Fibroblast of lung (primary cell): Measurements from ENCODE around the gene G3BP2. TPM values are rescaled to one million over a fixed set of nuclear protein-coding genes. Genes with fewer than 3 reads are reported as not detected.

Source experiments
- DNase-seq, 2 donors: peaks; one replicate each; pipeline versions ENCODE4 v3.0.0 to v3.0.0-alpha.2; 2010; ENCODE audit warnings: low read depth in 2 of 2
- H2AFZ ChIP-seq: 2 replicates; pipeline ENCODE4 v1.5.1; 2012; ENCODE audit warnings: low read length, control low read depth, inconsistent platforms
- H3K27ac ChIP-seq: 2 replicates; pipeline ENCODE4 v1.5.1; 2011; ENCODE audit warnings: low read length, control low read depth; ENCODE audit not compliant: insufficient read depth
- H3K27me3 ChIP-seq: 2 replicates; pipeline ENCODE4 v1.5.1; 2011; ENCODE audit warnings: mild to moderate bottlenecking, low read length; ENCODE audit not compliant: control insufficient read depth, insufficient read depth
- H3K36me3 ChIP-seq: 2 replicates; pipeline ENCODE4 v1.5.1; 2011; ENCODE audit warnings: low read length; ENCODE audit not compliant: control insufficient read depth, insufficient read depth
- H3K4me1 ChIP-seq: 2 replicates; pipeline ENCODE4 v1.5.1; 2011; ENCODE audit warnings: low read length; ENCODE audit not compliant: control insufficient read depth, insufficient read depth; ENCODE audit errors: extremely low read depth
- H3K4me2 ChIP-seq: 2 replicates; pipeline ENCODE4 v1.5.1; 2011; ENCODE audit warnings: low read length, control low read depth; ENCODE audit not compliant: insufficient read depth; ENCODE audit errors: extremely low read depth
- H3K4me3 ChIP-seq, 4 experiments: fragments of 200-600 bp in 1 of 4; sonication (generic) in 1 of 4; replicated peaks in 1 of 4; 2 replicates each; pipeline ENCODE4 v1.5.1; 2011 to 2016; ENCODE audit warnings: low read length in 4 of 4, low read depth in 3 of 4, mild to moderate bottlenecking in 3 of 4, control low read depth in 2 of 4, inconsistent platforms in 1 of 4, mixed read lengths in 1 of 4; ENCODE audit not compliant: insufficient read depth in 1 of 4; ENCODE audit errors: control extremely low read depth in 1 of 4
- H3K79me2 ChIP-seq: 2 replicates; pipeline ENCODE4 v1.5.1; 2012; ENCODE audit warnings: mild to moderate bottlenecking, low read length, inconsistent platforms; ENCODE audit not compliant: control insufficient read depth, insufficient read depth
- H3K9ac ChIP-seq: 2 replicates; pipeline ENCODE4 v1.5.1; 2011; ENCODE audit warnings: mild to moderate bottlenecking, low read length, control low read depth; ENCODE audit not compliant: insufficient read depth
- H3K9me3 ChIP-seq: 2 replicates; pipeline ENCODE4 v1.5.1; 2012; ENCODE audit warnings: low read depth, low read length; ENCODE audit not compliant: control insufficient read depth, insufficient read depth
- H4K20me1 ChIP-seq: 2 replicates; pipeline ENCODE4 v1.5.1; 2011; ENCODE audit warnings: low read length; ENCODE audit not compliant: control insufficient read depth, insufficient read depth; ENCODE audit errors: extremely low read depth
- CTCF ChIP-seq, 2 donors: IDR thresholded peaks in 1 of 2; conservative IDR thresholded peaks in 1 of 2; 1 replicate in 1 of 2; 2 replicates in 1 of 2; pipeline ENCODE4 v1.5.1; 2011 to 2012; ENCODE audit warnings: low read length in 2 of 2, control low read depth in 1 of 2, inconsistent platforms in 1 of 2, low read depth in 1 of 2, mild to moderate bottlenecking in 1 of 2
- EZH2 ChIP-seq: IDR thresholded peaks from 2 replicates; pipeline ENCODE4 v1.5.1; 2012; ENCODE audit warnings: low read length, control low read depth, mild to moderate bottlenecking; ENCODE audit errors: missing control alignments
- polyA plus RNA-seq, 2 donors: library from polyadenylated mRNA; depleted of rRNA in 1 of 2; stranded (reverse) in 1 of 2; unstranded in 1 of 2; fragments of >200 nt; gene quantifications; 2 replicates each; pipeline ENCODE4 v1.2.1, GENCODE V29; 2011 to 2012; ENCODE audit warnings: missing spikeins in 1 of 2
- total RNA-seq: library from RNA; depleted of rRNA; stranded (reverse); fragments of >200 nt; gene quantifications from 2 replicates; pipeline ENCODE4 v1.2.1, GENCODE V29; 2014

The G3BP2 gene
- total and polyA plus RNA-seq, 2 donors (not counting 1 experiment from before 2014, with no cell fraction given): 143 TPM

- TF ChIP-seq EZH2 (no peak), CTCF (conservative IDR thresholded peaks at IDR 0.05 in 1 of 2, IDR thresholded peaks at IDR 0.05 in 1 of 2; ENCODE audit: low read depth in 1 of 2, low read length in 2 of 2) (no peak)
- H4K20me1 ChIP-seq: no peaks in the 10 kb centered on the region
- H3K9ac ChIP-seq: no peak overlapping the region
- H3K4me2 ChIP-seq: no peak overlapping the region
- H3K36me3 ChIP-seq: no peaks in the 10 kb centered on the region
- DNase-seq: peak in 1 of 2 donors; percentile 19
- no peak overlapping the region for H3K4me3 ChIP-seq
- no peaks in the 10 kb centered on the region for H3K4me1 ChIP-seq
- no peaks in the 10 kb centered on the region for H3K79me2 ChIP-seq
- H3K27me3 ChIP-seq: no peaks in the 10 kb centered on the region
- H3K9me3 ChIP-seq: no peaks in the 10 kb centered on the region
- H2AFZ ChIP-seq: no peak overlapping the region
- no peak overlapping the region for H3K27ac ChIP-seq
Observed at GRCh38 chr4:75686346-75686745, 13.1 kb upstream of the G3BP2 start.

GRCh38 chr4:75685546-75686189 lies 12.5 kb upstream of the G3BP2 start:
- Histone ChIP-seq H3K4me1 (no peaks in the 10 kb centered on the region), H3K36me3 (no peaks in the 10 kb centered on the region), H3K9me3 (no peaks in the 10 kb centered on the region), H3K27me3 (no peaks in the 10 kb centered on the region), H3K79me2 (no peaks in the 10 kb centered on the region), H3K9ac (no peak overlapping the region), H3K4me3 (no peak overlapping the region), H3K4me2 (no peak overlapping the region), H3K27ac (no peak overlapping the region), H2AFZ (no peak overlapping the region), H4K20me1 (no peaks in the 10 kb centered on the region)
- TF ChIP-seq EZH2 (no peak), CTCF (conservative IDR thresholded peaks at IDR 0.05 in 1 of 2, IDR thresholded peaks at IDR 0.05 in 1 of 2; ENCODE audit: low read depth in 1 of 2, low read length in 2 of 2) (no peak)
- DNase-seq: no peak

- Histone ChIP-seq H3K4me2 (no peak overlapping the region), H3K36me3 (no peaks in the 10 kb centered on the region), H3K27me3 (no peaks in the 10 kb centered on the region), H3K4me1 (no peaks in the 10 kb centered on the region), H3K4me3 (no peak overlapping the region), H3K79me2 (no peaks in the 10 kb centered on the region), H3K27ac (no peak overlapping the region), H3K9me3 (no peaks in the 10 kb centered on the region), H3K9ac (no peak overlapping the region), H2AFZ (no peak overlapping the region), H4K20me1 (no peaks in the 10 kb centered on the region)
- TF ChIP-seq CTCF (conservative IDR thresholded peaks at IDR 0.05 in 1 of 2, IDR thresholded peaks at IDR 0.05 in 1 of 2; ENCODE audit: low read depth in 1 of 2, low read length in 2 of 2) (no peak), EZH2 (no peak)
- DNase-seq: no peak
Observed at GRCh38 chr4:75683482-75684155, 10.4 kb upstream of the G3BP2 start.
